Right lobe of liver (tissue), 6 donors: ENCODE data around the gene ST8SIA2. TPM values are rescaled to one million over a fixed set of nuclear protein-coding genes. Genes with fewer than 3 reads are reported as not detected.

Experiments
- ATAC-seq, 4 donors: fragments of 200-7000 bp; cut with Tn5 transposase; one replicate each; pipeline ENCODE4 v1.9.1; 2020; ENCODE audit warnings: mild to moderate bottlenecking in 4 of 4, moderate library complexity in 4 of 4
- DNase-seq, 3 donors: peaks; one replicate each; pipeline ENCODE4 v3.0.0-alpha.2; 2020
- H3K27ac ChIP-seq, 3 donors: fragments of 200-600 bp; one replicate each; pipeline ENCODE4 v1.8.0; 2022
- H3K27me3 ChIP-seq, 2 donors: fragments of 200-600 bp; one replicate each; pipeline ENCODE4 v1.8.0; 2022
- H3K36me3 ChIP-seq, 4 donors: fragments of 200-600 bp; sonication (generic) in 1 of 4; one replicate each; pipeline versions ENCODE4 v1.5.1 to v1.8.0; 2017 to 2022; ENCODE audit warnings: control low read depth in 1 of 4
- H3K4me1 ChIP-seq, 4 donors: fragments of 200-600 bp; sonication (generic) in 1 of 4; one replicate each; pipeline versions ENCODE4 v1.5.1 to v1.8.0; 2017 to 2022; ENCODE audit warnings: control low read depth in 1 of 4
- H3K4me3 ChIP-seq, 3 donors: fragments of 200-600 bp; one replicate each; pipeline ENCODE4 v1.8.0; 2022
- H3K9me3 ChIP-seq, 4 donors: fragments of 200-600 bp; sonication (generic) in 1 of 4; one replicate each; pipeline versions ENCODE4 v1.5.1 to v1.8.0; 2017 to 2022; ENCODE audit warnings: control low read depth in 1 of 4
- POLR2A ChIP-seq: fragments of 450-650 bp; IDR thresholded peaks from one replicate; pipeline ENCODE4 v1.6.1; 2017; ENCODE audit warnings: antibody characterized with exemption, mild to moderate bottlenecking
- WGBS: methylation state at CpG from one replicate; pipeline ENCODE4 v1.1.6; 2018; ENCODE audit warnings: low coverage, low lambda C conversion rate; ENCODE audit not compliant: insufficient coverage; ENCODE audit errors: missing lambda C conversion rate; 5-methylcytosine and 5-hydroxymethylcytosine counted together
- intact Hi-C, 2 donors: fragments of 100-400 bp; cut with DNase I; formaldehyde crosslinking; loops; one replicate each; pipeline versions ENCODE4 v1.11.2 to v1.14.1; 2022
- total RNA-seq, 6 experiments: library from RNA; depleted of rRNA in 2 of 6; stranded (reverse); fragments of >200 nt in 2 of 6; fragmentation: NEBNext Ultra II Directional in 3 of 6; extraction: Animal tissue kit (Norgen Biotek cat#: 25700) in 3 of 6; gene quantifications; one replicate each; pipeline versions ENCODE4 v1.1.0 to v1.2.4, GENCODE V29; 2016 to 2023
- TF ChIP-seq, protein P1 (sequence below), 4 donors: fragments of 200-600 bp in 3 of 4; fragments of 450-650 bp in 1 of 4; IDR thresholded peaks; one replicate each; pipeline versions ENCODE4 v1.5.1 to v1.8.0; 2016 to 2022; ENCODE audit warnings: antibody characterized with exemption in 4 of 4, mild to moderate bottlenecking in 2 of 4
- donor health status: DM: no; HTN: yes; CAD: no.
- donor health status: DM: no; HTN: no; CAD: no.
- donor health status: DM: no; HTN: no; CAD: no.
- donor health status: DM: no; HTN: yes; CAD: no.
- donor health status: DM: no; HTN: yes; CAD: no.

ST8SIA2 gene
- total RNA-seq, 6 experiments from 2014 or later, result not detected

- Histone ChIP-seq H3K27ac (no peak overlapping the region), H3K27me3 (no peaks in the 10 kb centered on the region), H3K9me3 (no peaks in the 10 kb centered on the region), H3K36me3 (no peaks in the 10 kb centered on the region), H3K4me3 (no peak overlapping the region), H3K4me1 (no peaks in the 10 kb centered on the region)
- DNase-seq, result no peak
- no peak for TF ChIP-seq POLR2A
- TF ChIP-seq, protein P1, sequence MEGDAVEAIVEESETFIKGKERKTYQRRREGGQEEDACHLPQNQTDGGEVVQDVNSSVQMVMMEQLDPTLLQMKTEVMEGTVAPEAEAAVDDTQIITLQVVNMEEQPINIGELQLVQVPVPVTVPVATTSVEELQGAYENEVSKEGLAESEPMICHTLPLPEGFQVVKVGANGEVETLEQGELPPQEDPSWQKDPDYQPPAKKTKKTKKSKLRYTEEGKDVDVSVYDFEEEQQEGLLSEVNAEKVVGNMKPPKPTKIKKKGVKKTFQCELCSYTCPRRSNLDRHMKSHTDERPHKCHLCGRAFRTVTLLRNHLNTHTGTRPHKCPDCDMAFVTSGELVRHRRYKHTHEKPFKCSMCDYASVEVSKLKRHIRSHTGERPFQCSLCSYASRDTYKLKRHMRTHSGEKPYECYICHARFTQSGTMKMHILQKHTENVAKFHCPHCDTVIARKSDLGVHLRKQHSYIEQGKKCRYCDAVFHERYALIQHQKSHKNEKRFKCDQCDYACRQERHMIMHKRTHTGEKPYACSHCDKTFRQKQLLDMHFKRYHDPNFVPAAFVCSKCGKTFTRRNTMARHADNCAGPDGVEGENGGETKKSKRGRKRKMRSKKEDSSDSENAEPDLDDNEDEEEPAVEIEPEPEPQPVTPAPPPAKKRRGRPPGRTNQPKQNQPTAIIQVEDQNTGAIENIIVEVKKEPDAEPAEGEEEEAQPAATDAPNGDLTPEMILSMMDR (IDR thresholded peaks at IDR 0.05), result no peak
- ATAC-seq, result no peak
- WGBS, result 50% methylated on average over 1 of the region's 1 CpG
- intact Hi-C loops, result no loop called here
Measured at GRCh38 chr15:92375057-92375456, 18.6 kb upstream of the ST8SIA2 start.

- intact Hi-C loops, result no loop called here
- Histone ChIP-seq H3K4me3 (no peak overlapping the region), H3K27me3 (no peaks in the 10 kb centered on the region), H3K27ac (no peak overlapping the region), H3K4me1 (no peaks in the 10 kb centered on the region), H3K9me3 (no peaks in the 10 kb centered on the region), H3K36me3 (no peaks in the 10 kb centered on the region)
- TF ChIP-seq, protein P1 (IDR thresholded peaks at IDR 0.05), result no peak
- TF ChIP-seq POLR2A, result no peak
- no peak for ATAC-seq
- WGBS, result 41% methylated on average over 3 of the region's 3 CpGs
- DNase-seq, result no peak
Measured at GRCh38 chr15:92376109-92376508, 17.6 kb upstream of the ST8SIA2 start.

DNA sequence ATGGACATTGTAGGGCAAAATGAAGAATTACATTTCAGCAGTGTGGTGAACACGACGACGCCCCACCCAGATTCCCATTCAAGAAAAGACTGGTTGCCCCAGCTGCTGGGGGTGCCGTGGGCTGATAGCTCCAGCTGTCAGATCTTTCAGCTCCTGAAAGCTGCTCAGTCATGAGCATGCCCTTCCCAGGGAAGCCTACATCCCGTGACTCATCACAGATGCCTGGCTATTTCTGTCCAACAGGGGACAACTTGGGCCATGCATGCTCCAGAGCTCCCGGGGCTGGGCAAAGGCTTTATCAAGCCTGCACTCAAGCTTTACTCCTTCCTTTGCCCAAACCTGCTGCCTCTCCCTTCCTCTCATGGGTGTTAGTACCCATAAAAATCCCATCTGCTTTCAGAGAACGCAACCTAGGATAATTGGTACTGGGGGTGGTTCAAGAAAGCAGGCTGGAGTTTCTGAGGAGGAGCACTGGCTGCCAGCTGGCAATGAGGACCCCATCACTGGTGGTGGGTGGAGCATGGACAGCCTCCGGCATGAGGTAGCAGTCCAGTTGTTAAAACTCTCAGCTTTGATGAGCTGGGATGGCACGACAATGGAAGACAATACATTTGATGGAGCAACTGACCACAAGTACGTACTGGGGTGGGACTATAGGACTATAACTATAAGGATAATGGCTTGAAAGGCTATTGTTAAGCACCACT, 16.4 kb upstream of the ST8SIA2 start:
- TF ChIP-seq, protein P1 (IDR thresholded peaks at IDR 0.05), result no peak
- no peak for TF ChIP-seq POLR2A
- no peaks in the 10 kb centered on the region for H3K27me3 ChIP-seq
- WGBS, result 75% methylated on average over 8 of the region's 10 CpGs
- no peak for ATAC-seq
- no peaks in the 10 kb centered on the region for H3K36me3 ChIP-seq
- no peak for DNase-seq
- no peak overlapping the region for H3K27ac ChIP-seq
- intact Hi-C loops, result no loop called here
- no peaks in the 10 kb centered on the region for H3K4me1 ChIP-seq
- H3K9me3 ChIP-seq, result no peaks in the 10 kb centered on the region
- H3K4me3 ChIP-seq, result no peak overlapping the region

DNA sequence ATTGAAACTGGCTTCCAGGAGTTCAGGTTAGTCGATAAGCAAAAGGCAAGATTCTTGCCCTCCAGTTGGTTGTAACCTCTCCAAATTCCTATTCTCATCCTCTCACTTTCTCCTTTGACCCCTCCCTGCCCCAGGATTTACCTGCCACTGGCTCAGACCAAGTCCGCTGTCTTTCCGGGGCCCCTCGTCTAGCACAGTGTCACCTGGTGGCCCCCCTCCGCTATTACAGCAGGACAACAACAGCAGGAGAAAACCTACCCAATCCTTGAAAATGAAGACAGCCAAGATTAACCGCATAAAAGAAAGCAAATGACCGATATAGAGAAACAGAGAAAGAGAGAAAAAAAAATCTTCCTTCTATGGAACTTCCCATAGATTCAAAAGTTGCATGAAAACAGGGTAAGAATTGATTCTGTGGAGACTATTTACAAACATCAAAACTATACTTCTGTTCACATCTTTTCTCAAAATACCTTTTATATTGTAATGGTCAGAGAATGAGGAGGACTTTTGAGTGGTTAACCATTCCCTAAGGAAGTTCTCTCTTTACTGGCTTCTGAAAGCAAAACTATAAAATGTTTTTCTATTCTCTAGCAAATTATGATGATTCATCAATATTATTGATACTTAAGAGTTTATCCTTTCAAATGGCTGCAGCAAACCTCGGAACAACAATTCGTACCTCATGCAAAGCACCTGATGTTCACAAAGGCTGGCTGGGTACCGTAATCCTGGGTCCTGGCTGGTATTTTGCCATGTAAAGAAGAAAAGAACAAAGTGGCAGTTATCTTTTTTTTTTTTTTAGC, 10.0 kb upstream of the ST8SIA2 start:
- Histone ChIP-seq H3K36me3 (no peaks in the 10 kb centered on the region), H3K27me3 (no peaks in the 10 kb centered on the region), H3K4me1 (no peaks in the 10 kb centered on the region), H3K4me3 (no peak overlapping the region), H3K9me3 (no peaks in the 10 kb centered on the region), H3K27ac (no peak overlapping the region)
- WGBS, result 30% methylated on average over 10 of the region's 10 CpGs
- TF ChIP-seq, protein P1 (IDR thresholded peaks at IDR 0.05), result peak; percentile 11 to 54 (median 34)
- TF ChIP-seq POLR2A, result no peak
- peak in 3 of 4 donors; percentile 41 to 48 (median 48) for ATAC-seq
- DNase-seq, result no peak
- intact Hi-C loops, result no loop called here
